OCI-LY3 (cell line): ENCODE results near the gene SERBP1.

Experiments
- CTCF ChIP-seq: fragments of 200-600, 300-600 bp; sonication (generic); IDR thresholded peaks from 2 replicates; pipeline ENCODE4 v1.5.1; 2014; ENCODE audit warnings: antibody characterized with exemption, low read length, low read depth
- EZH2phosphoT487 ChIP-seq: fragments of 200-600 bp; shearing (Covaris generic); IDR thresholded peaks from 2 replicates; pipeline ENCODE4 v1.6.1; 2018; ENCODE audit warnings: antibody characterized with exemption, mixed run types, low read depth

- TF ChIP-seq CTCF: no peak
- no peak for TF ChIP-seq EZH2phosphoT487
Observed at GRCh38 chr1:67361641-67362040, 68.6 kb downstream of the SERBP1 start.
